Upper lobe of right lung (tissue), 1 donor: ENCODE data around the gene ADAMTS2. TPM values are rescaled to one million over a fixed set of nuclear protein-coding genes. Genes with fewer than 3 reads are reported as not detected.
A peak's percentile ranks its signal among the peaks of the same experiment; 100 is the strongest.

Source experiments
- ATAC-seq: fragments of 200-7000 bp; cut with Tn5 transposase; one replicate; pipeline ENCODE4 v1.9.1; 2020; ENCODE audit warnings: mild to moderate bottlenecking, moderate library complexity
- DNase-seq: peaks from one replicate; pipeline ENCODE4 v3.0.0-alpha.2; 2020
- H3K27ac ChIP-seq: fragments of 200-600 bp; one replicate; pipeline ENCODE4 v1.8.0; 2022
- H3K27me3 ChIP-seq: fragments of 200-600 bp; one replicate; pipeline ENCODE4 v1.8.0; 2022; ENCODE audit warnings: mild to moderate bottlenecking
- H3K36me3 ChIP-seq: fragments of 200-600 bp; one replicate; pipeline ENCODE4 v1.8.0; 2022
- H3K4me1 ChIP-seq: fragments of 200-600 bp; one replicate; pipeline ENCODE4 v1.8.0; 2022
- H3K4me3 ChIP-seq: fragments of 200-600 bp; one replicate; pipeline ENCODE4 v1.8.0; 2022; ENCODE audit warnings: mild to moderate bottlenecking
- H3K9me3 ChIP-seq: fragments of 200-600 bp; one replicate; pipeline ENCODE4 v1.8.0; 2022
- CTCF ChIP-seq: fragments of 200-600 bp; IDR thresholded peaks from one replicate; pipeline ENCODE4 v1.8.0; 2022; ENCODE audit warnings: antibody characterized with exemption
- intact Hi-C: fragments of 100-400 bp; cut with DNase I; formaldehyde crosslinking; loops from one replicate; pipeline ENCODE4 v1.11.0; 2022
- total RNA-seq: library from RNA; stranded (reverse); fragmentation: NEBNext Ultra II Directional; extraction: Animal tissue kit (Norgen Biotek cat#: 25700); gene quantifications from one replicate; pipeline ENCODE4 v1.2.1, GENCODE V29; 2021
- donor health status: DM: no; HTN: yes; CAD: no; lungs with severe emphysema.

ADAMTS2 gene
- total RNA-seq, 1 donor from 2014 or later, result 16.4 TPM

- Histone ChIP-seq H3K4me3 (no peak overlapping the region), H3K9me3 (no peaks in the 10 kb centered on the region), H3K36me3 (no peaks in the 10 kb centered on the region), H3K27me3 (peaks cover 38% of the 10 kb centered on the region), H3K27ac (no peak overlapping the region), H3K4me1 (peaks cover 5% of the 10 kb centered on the region)
- DNase-seq (no peak), ATAC-seq (no peak)
- no peak for TF ChIP-seq CTCF
- intact Hi-C loops, result no loop called here
Observed at GRCh38 chr5:179348011-179348530, 2.8 kb upstream of the ADAMTS2 start.

GRCh38 chr5:179347581-179347980, 2.3 kb upstream of the ADAMTS2 start:
- H3K27me3 ChIP-seq, result peaks cover 43% of the 10 kb centered on the region
- ATAC-seq, result no peak
- TF ChIP-seq CTCF, result no peak
- no peaks in the 10 kb centered on the region for H3K9me3 ChIP-seq
- intact Hi-C loops, result no loop called here
- H3K27ac ChIP-seq, result no peak overlapping the region
- H3K36me3 ChIP-seq, result no peaks in the 10 kb centered on the region
- DNase-seq, result no peak
- no peak overlapping the region for H3K4me3 ChIP-seq
- H3K4me1 ChIP-seq, result peaks cover 5% of the 10 kb centered on the region

GRCh38 chr5:179346875-179347274, 1.6 kb upstream of the ADAMTS2 start:
- no peaks in the 10 kb centered on the region for H3K36me3 ChIP-seq
- no peak for TF ChIP-seq CTCF
- no peaks in the 10 kb centered on the region for H3K9me3 ChIP-seq
- peaks cover 11% of the 10 kb centered on the region for H3K4me1 ChIP-seq
- H3K4me3 ChIP-seq, result no peak overlapping the region
- H3K27me3 ChIP-seq, result peaks cover 47% of the 10 kb centered on the region
- H3K27ac ChIP-seq, result no peak overlapping the region
- DNase-seq (no peak), ATAC-seq (no peak)
- intact Hi-C loops, result no loop called here

GRCh38 chr5:179346401-179346800, 1.1 kb upstream of the ADAMTS2 start:
- intact Hi-C loops, result no loop called here
- ATAC-seq, result no peak
- Histone ChIP-seq H3K4me3 (no peak overlapping the region), H3K9me3 (no peaks in the 10 kb centered on the region), H3K4me1 (peaks cover 11% of the 10 kb centered on the region), H3K27ac (peak overlapping the region; percentile 30), H3K36me3 (no peaks in the 10 kb centered on the region), H3K27me3 (peaks cover 47% of the 10 kb centered on the region)
- DNase-seq, result no peak
- no peak for TF ChIP-seq CTCF

- Histone ChIP-seq H3K4me1 (peaks cover 11% of the 10 kb centered on the region), H3K36me3 (no peaks in the 10 kb centered on the region), H3K9me3 (no peaks in the 10 kb centered on the region), H3K27me3 (peaks cover 53% of the 10 kb centered on the region), H3K4me3 (peak overlapping the region; percentile 57), H3K27ac (peak overlapping the region; percentile 76)
- TF ChIP-seq CTCF, result no peak
- DNase-seq (no peak), ATAC-seq (no peak)
- intact Hi-C loops, result no loop called here
Observed at GRCh38 chr5:179345183-179345432, 153 bp downstream of the ADAMTS2 start.
